HepG2 (cell line): ENCODE measurements around the gene SORL1-AS1.

Experiments
- ATAC-seq: fragments of 200-7000 bp; cut with Tn5 transposase; 3 replicates; pipeline ENCODE4 v1.9.1; 2020; ENCODE audit warnings: mild to moderate bottlenecking, moderate library complexity
- BruUV-seq: library from RNA; stranded (reverse); fragments of 400-500 nt; replicated peaks from 2 replicates; lab custom pipeline; 2021; lab: Mats Ljungman, UMichigan
- CTCF ChIA-PET: fragments of 300-600 bp; formaldehyde crosslinking; extraction: SDS; loops from one replicate; lab custom pipeline; 2021; ENCODE audit warnings: low total read pairs, inconsistent platforms, low intra/inter-chr PET ratio; lab: Yijun Ruan, JAX
- POLR2A ChIA-PET: fragments of 350-600 bp; sonication (Branson Sonifier 250); formaldehyde crosslinking; loops from one replicate; lab custom pipeline; 2020; ENCODE audit warnings: antibody characterized with exemption, inconsistent platforms; lab: Yijun Ruan, JAX
- DNase-seq: peaks from one replicate; pipeline ENCODE4 v3.0.0-alpha.2; 2015; ENCODE audit warnings: low spot score
- FAIRE-seq: peaks from 3 replicates; lab custom pipeline; 2011; peaks lifted over from hg19 to GRCh38; lab: Jason Lieb, UNC
- H2AFZ ChIP-seq: one replicate; pipeline ENCODE4 v1.6.1; 2011; ENCODE audit warnings: low read length, inconsistent platforms
- H3K27ac ChIP-seq: fragments of 300-600 bp; 3 replicates; pipeline ENCODE4 v1.8.0; 2011; ENCODE audit warnings: mixed run types, mild to moderate bottlenecking, mixed read lengths, low read length, inconsistent platforms; ENCODE audit not compliant: insufficient read depth; ENCODE audit errors: extremely low read length
- H3K27me3 ChIP-seq, 2 experiments: fragments of 200-600 bp in 1 of 2; 2 replicates in 1 of 2; 3 replicates in 1 of 2; pipeline versions ENCODE4 v1.6.0 to v1.8.0; 2011; ENCODE audit warnings: low read length in 2 of 2, mild to moderate bottlenecking in 2 of 2, moderate library complexity in 2 of 2, inconsistent platforms in 1 of 2; ENCODE audit not compliant: insufficient read depth in 2 of 2, control insufficient read depth in 1 of 2
- H3K36me3 ChIP-seq, 2 experiments: fragments of 200-600 bp in 1 of 2; replicated peaks in 1 of 2; 2 replicates in 1 of 2; 3 replicates in 1 of 2; pipeline versions ENCODE4 v1.5.1 to v1.8.0; 2011; ENCODE audit warnings: low read length in 2 of 2, inconsistent platforms in 1 of 2; ENCODE audit not compliant: insufficient read depth in 2 of 2, control insufficient read depth in 1 of 2
- H3K4me1 ChIP-seq: 2 replicates; pipeline ENCODE4 v1.5.1; 2012; ENCODE audit warnings: low read length, inconsistent platforms; ENCODE audit not compliant: insufficient read depth
- H3K4me2 ChIP-seq: 2 replicates; pipeline ENCODE4 v1.6.0; 2011; ENCODE audit warnings: low read depth, low read length, inconsistent platforms
- H3K4me3 ChIP-seq, 3 experiments: fragments of 200-600 bp in 1 of 3; sonication (generic), shearing (Covaris generic) in 1 of 3; replicated peaks in 1 of 3; 2 replicates each; pipeline ENCODE4 v1.5.1; 2011 to 2016; ENCODE audit warnings: low read length in 3 of 3, inconsistent platforms in 2 of 3, low read depth in 2 of 3, mild to moderate bottlenecking in 2 of 3, control low read depth in 1 of 3, mixed read lengths in 1 of 3; ENCODE audit not compliant: insufficient read depth in 1 of 3
- H3K79me2 ChIP-seq: one replicate; pipeline ENCODE4 v1.6.1; 2011; ENCODE audit warnings: low read length, inconsistent platforms; ENCODE audit not compliant: insufficient read depth
- H3K9ac ChIP-seq: 2 replicates; pipeline ENCODE4 v1.6.0; 2011; ENCODE audit warnings: mild to moderate bottlenecking, low read depth, low read length, inconsistent platforms; ENCODE audit not compliant: insufficient read depth
- H3K9me3 ChIP-seq: 2 replicates; pipeline ENCODE4 v1.5.1; 2012; ENCODE audit warnings: mild to moderate bottlenecking, low read length
- H4K20me1 ChIP-seq: 2 replicates; pipeline ENCODE4 v1.6.0; 2011; ENCODE audit warnings: inconsistent platforms, mild to moderate bottlenecking, low read length, moderate library complexity; ENCODE audit not compliant: insufficient read depth
- BRD4 ChIP-seq: sonication (generic); formaldehyde crosslinking; IDR thresholded peaks from 2 replicates; pipeline ENCODE4 v1.4.0; 2020; ENCODE audit warnings: missing genetic modification reagents
- CEBPB ChIP-seq: IDR thresholded peaks from 2 replicates; pipeline ENCODE4 v1.6.1; 2011; ENCODE audit warnings: low read depth, low read length, improper control_type of control experiment, borderline replicate concordance
- GTF3A ChIP-seq: sonication (generic); formaldehyde crosslinking; conservative IDR thresholded peaks from 2 replicates; pipeline ENCODE4 v1.4.0; 2020; ENCODE audit warnings: mild to moderate bottlenecking, missing genetic modification reagents
- NCOA2 ChIP-seq: sonication (generic); formaldehyde crosslinking; IDR thresholded peaks from 2 replicates; pipeline ENCODE4 v1.8.0; 2022; ENCODE audit warnings: inconsistent platforms
- SIN3A ChIP-seq: IDR thresholded peaks from 2 replicates; pipeline ENCODE4 v1.6.1; 2011; ENCODE audit warnings: low read depth, mild to moderate bottlenecking, control low read depth, low read length, borderline replicate concordance
- TBX3 ChIP-seq: fragments of 450-650 bp; IDR thresholded peaks from 2 replicates; pipeline ENCODE4 v1.6.1; 2017; ENCODE audit warnings: antibody characterized with exemption, mild to moderate bottlenecking, inconsistent platforms, borderline replicate concordance
- THAP11 ChIP-seq: IDR thresholded peaks from 2 replicates; pipeline ENCODE4 v1.6.1; 2016; ENCODE audit warnings: missing biosample characterization, missing genetic modification reagents
- ZFX ChIP-seq: sonication (generic); formaldehyde crosslinking; IDR thresholded peaks from 2 replicates; pipeline ENCODE4 v1.4.0; 2020; ENCODE audit warnings: mild to moderate bottlenecking, low read depth, missing genetic modification reagents, moderate library complexity
- ZNF30 ChIP-seq: sonication (generic); formaldehyde crosslinking; IDR thresholded peaks from 2 replicates; pipeline ENCODE4 v1.5.0; 2020; ENCODE audit warnings: mild to moderate bottlenecking, missing genetic modification reagents
- ZNF7 ChIP-seq: IDR thresholded peaks from 2 replicates; pipeline ENCODE4 v1.6.1; 2016; ENCODE audit warnings: missing biosample characterization, missing genetic modification reagents
- WGBS: methylation state at CpG from one replicate; pipeline ENCODE4 v1.1.6; 2017; ENCODE audit warnings: low lambda C conversion rate; 5-methylcytosine and 5-hydroxymethylcytosine counted together
- in situ Hi-C: cut with HindIII; loops from 2 replicates; pipeline ENCODE4 v1.10.0; 2017; ENCODE audit warnings: low pct_unique_long_range_greater_than_20kb; ENCODE audit not compliant: extremely low pct_ligation_motif_present
- intact Hi-C: fragments of 100-400 bp; cut with micrococcal nuclease; formaldehyde crosslinking; loops from one replicate; pipeline ENCODE4 v1.10.0; 2022; ENCODE audit not compliant: unreplicated experiment
- TF ChIP-seq, protein P1 (sequence below): sonication (generic); formaldehyde crosslinking; IDR thresholded peaks from 2 replicates; pipeline ENCODE4 v1.5.0; 2020; ENCODE audit warnings: mild to moderate bottlenecking, missing genetic modification reagents
- TF ChIP-seq, protein P2 (sequence below): IDR thresholded peaks from 2 replicates; pipeline ENCODE4 v1.6.1; 2012; ENCODE audit warnings: low read depth, low read length, improper control_type of control experiment
- TF ChIP-seq, protein P3 (sequence below): sonication (generic); formaldehyde crosslinking; IDR thresholded peaks from 2 replicates; pipeline ENCODE4 v1.4.0; 2020; ENCODE audit warnings: missing genetic modification reagents

Gene SORL1-AS1

DNA sequence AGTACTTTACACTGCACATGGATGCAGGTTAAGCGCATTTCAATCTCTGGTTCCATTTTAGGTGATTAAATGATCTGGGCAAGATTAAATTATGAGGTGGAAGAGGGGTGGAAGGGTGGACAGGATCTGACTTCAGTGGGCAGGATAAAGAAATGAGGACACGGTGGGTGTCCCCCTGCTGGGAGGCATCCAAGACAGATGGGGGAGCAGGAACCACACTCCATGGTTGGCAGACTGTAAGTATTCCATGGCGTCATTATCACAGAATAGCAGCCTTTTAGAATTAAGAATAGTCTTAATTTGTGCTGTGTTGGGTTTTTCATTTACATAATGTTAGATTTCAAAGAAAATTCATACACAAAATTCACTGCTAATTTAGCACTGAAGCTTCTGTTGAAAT lies 8.2 kb downstream of the SORL1-AS1 start:
- Histone ChIP-seq H3K9me3 (no peaks in the 10 kb centered on the region), H3K9ac (no peak overlapping the region), H3K4me1 (peaks cover 43% of the 10 kb centered on the region), H3K79me2 (no peaks in the 10 kb centered on the region), H3K27ac (no peak overlapping the region), H3K36me3 (no peaks in the 10 kb centered on the region), H3K27me3 (no peaks in the 10 kb centered on the region), H2AFZ (no peak overlapping the region), H3K4me3 (no peak overlapping the region), H4K20me1 (no peaks in the 10 kb centered on the region), H3K4me2 (no peak overlapping the region)
- ChIA-PET CTCF (no interaction called here), POLR2A (no interaction called here)
- FAIRE-seq, result no peak
- intact Hi-C loops, result no loop called here
- no peak for DNase-seq
- WGBS, result 68% methylated on average over 3 of the region's 3 CpGs
- BruUV-seq, result no TSS peak
- no peak for ATAC-seq
- in situ Hi-C loops, result no loop called here
- no peak for TF ChIP-seq ZNF7
- TF ChIP-seq SIN3A, result no peak
- TF ChIP-seq ZFX (CRISPR knock-in tag), result no peak
- TF ChIP-seq BRD4 (CRISPR knock-in tag), result no peak
- TF ChIP-seq NCOA2 (CRISPR knock-in tag), result no peak
- no peak for TF ChIP-seq GTF3A
- TF ChIP-seq THAP11 (CRISPR knock-in tag), result no peak
- TF ChIP-seq, protein P1, sequence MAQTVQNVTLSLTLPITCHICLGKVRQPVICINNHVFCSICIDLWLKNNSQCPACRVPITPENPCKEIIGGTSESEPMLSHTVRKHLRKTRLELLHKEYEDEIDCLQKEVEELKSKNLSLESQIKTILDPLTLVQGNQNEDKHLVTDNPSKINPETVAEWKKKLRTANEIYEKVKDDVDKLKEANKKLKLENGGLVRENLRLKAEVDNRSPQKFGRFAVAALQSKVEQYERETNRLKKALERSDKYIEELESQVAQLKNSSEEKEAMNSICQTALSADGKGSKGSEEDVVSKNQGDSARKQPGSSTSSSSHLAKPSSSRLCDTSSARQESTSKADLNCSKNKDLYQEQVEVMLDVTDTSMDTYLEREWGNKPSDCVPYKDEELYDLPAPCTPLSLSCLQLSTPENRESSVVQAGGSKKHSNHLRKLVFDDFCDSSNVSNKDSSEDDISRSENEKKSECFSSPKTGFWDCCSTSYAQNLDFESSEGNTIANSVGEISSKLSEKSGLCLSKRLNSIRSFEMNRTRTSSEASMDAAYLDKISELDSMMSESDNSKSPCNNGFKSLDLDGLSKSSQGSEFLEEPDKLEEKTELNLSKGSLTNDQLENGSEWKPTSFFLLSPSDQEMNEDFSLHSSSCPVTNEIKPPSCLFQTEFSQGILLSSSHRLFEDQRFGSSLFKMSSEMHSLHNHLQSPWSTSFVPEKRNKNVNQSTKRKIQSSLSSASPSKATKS (CRISPR knock-in tag), result no peak
- TF ChIP-seq, protein P2, sequence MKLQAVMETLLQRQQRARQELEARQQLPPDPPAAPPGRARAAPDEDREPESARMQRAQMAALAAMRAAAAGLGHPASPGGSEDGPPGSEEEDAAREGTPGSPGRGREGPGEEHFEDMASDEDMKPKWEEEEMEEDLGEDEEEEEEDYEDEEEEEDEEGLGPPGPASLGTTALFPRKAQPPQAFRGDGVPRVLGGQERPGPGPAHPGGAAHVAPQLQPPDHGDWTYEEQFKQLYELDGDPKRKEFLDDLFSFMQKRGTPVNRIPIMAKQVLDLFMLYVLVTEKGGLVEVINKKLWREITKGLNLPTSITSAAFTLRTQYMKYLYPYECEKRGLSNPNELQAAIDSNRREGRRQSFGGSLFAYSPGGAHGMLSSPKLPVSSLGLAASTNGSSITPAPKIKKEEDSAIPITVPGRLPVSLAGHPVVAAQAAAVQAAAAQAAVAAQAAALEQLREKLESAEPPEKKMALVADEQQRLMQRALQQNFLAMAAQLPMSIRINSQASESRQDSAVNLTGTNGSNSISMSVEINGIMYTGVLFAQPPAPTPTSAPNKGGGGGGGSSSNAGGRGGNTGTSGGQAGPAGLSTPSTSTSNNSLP, result no peak
- no peak for TF ChIP-seq CEBPB
- TF ChIP-seq ZNF30 (CRISPR knock-in tag), result no peak
- no peak for TF ChIP-seq TBX3
- TF ChIP-seq, protein P3, sequence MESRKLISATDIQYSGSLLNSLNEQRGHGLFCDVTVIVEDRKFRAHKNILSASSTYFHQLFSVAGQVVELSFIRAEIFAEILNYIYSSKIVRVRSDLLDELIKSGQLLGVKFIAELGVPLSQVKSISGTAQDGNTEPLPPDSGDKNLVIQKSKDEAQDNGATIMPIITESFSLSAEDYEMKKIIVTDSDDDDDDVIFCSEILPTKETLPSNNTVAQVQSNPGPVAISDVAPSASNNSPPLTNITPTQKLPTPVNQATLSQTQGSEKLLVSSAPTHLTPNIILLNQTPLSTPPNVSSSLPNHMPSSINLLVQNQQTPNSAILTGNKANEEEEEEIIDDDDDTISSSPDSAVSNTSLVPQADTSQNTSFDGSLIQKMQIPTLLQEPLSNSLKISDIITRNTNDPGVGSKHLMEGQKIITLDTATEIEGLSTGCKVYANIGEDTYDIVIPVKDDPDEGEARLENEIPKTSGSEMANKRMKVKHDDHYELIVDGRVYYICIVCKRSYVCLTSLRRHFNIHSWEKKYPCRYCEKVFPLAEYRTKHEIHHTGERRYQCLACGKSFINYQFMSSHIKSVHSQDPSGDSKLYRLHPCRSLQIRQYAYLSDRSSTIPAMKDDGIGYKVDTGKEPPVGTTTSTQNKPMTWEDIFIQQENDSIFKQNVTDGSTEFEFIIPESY, result no peak
